ENCODE data around the gene ENOPH1.
"Not testable (repeated sequence)": the region's sequence is repeated elsewhere in the genome, so short reads cannot be mapped to it uniquely, and the experiment has no call there.

ENOPH1 gene

GRCh38 chr4:82428969-82429727 lies 1.2 kb upstream of the ENOPH1 start:
- no peak for FAIRE-seq

GRCh38 chr4:82429728-82430192 lies 630 bp upstream of the ENOPH1 start:
- FAIRE-seq, result no peak

DNA sequence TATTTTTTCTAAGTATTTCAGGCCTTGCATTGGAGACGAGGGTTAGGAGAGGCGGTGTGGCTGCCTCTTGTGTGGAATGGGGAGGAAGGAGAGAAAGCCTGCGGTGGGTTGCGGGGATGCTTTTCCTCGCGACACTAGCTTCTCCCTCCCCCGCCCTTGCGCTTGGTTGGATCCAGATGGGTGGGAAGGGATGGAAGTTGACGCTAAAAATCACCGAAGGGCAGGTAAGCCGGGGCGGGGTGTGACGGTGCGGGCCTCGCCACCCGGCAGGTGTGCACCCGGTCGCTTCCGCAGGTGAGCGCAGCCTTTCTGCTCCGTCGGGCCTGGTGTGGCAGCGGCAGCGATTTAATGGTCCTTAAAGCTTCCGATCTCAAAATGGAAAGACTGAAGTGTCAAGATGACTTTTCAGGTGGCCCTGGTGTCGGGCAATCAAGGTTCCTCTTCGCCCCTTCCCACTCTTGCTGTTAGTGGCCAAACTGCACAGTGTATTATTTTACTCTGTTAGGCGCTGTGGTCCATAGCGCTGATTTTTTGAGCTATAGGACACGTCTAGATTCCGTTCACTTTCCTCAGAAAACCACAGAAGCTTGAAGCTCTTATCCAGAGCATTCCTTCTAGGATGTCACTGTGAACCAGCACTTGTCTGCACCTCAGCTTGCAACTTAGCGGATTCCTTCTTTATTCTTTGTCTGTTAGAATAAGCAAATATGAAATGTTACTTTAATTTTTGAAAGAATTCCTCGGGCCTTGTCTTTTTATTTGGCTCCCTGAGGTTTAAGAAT lies 765 bp downstream of the ENOPH1 start:
- FAIRE-seq, result no peak

- no peak for FAIRE-seq
Observed at GRCh38 chr4:82431831-82432230, 1.4 kb downstream of the ENOPH1 start.

- no peak for FAIRE-seq
Observed at GRCh38 chr4:82432596-82432995, 2.2 kb downstream of the ENOPH1 start.

DNA sequence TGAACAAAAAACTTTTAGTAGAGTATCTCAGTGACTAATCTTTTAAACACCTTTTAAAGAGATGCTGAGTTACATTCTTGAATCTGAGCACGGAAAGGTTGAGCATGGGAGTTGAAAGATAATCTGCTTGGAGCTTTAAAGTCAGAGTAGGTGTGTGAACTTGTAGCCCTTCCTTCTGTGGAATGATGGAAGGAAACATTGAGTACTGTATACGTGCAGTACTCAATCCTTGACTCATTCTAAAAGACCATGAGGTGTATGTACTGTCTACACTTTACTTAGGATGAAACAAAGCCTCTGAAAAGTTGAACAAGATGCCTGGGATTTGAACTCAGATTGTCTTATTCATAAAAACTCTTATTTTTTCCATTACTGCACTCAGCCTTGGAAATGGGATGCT lies 3.4 kb downstream of the ENOPH1 start:
- no peak for FAIRE-seq

DNA sequence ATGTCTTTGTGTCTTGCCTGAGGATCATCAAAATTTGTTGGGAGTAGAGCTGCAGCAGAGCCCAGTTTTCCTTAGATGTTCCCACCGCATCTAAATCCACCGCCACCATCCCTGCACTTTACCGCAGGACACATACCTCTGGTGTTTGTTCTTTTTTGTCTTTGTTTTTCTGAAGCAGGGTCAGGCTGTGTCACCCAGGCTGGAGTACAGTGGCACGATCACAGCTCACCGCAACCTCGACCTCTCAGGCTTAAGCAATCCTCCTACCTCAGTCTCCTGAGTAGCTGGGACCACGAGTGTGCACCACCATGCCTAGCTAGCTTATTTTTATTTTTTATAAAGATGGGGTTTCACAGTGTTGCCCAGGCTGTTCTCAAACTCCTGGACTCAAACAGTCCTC lies 4.6 kb downstream of the ENOPH1 start:
- no peak for FAIRE-seq

DNA sequence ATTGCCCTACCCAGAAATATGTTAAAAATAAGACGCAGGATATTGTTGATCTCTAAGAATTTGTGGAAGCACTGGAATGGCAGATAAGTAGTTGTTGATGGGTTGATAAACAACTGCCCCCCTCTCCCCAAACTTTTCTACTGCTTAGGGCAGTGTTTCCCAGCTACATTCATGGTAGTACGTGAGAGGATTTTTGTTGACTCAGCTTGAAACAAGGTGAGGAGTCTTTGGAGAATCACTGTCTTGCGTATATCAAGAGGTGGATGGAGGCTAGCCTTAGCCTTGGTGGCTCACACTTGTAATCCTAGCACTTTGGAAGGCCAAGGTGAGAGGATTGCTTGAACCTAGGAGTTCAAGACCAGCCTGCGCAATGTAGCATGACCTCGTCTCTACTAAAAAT lies 5.7 kb downstream of the ENOPH1 start:
- no peak for FAIRE-seq

GRCh38 chr4:82436780-82437179 lies 6.4 kb downstream of the ENOPH1 start:
- no peak for FAIRE-seq

GRCh38 chr4:82437285-82438005 lies 7.1 kb downstream of the ENOPH1 start:
- no peak for FAIRE-seq

DNA sequence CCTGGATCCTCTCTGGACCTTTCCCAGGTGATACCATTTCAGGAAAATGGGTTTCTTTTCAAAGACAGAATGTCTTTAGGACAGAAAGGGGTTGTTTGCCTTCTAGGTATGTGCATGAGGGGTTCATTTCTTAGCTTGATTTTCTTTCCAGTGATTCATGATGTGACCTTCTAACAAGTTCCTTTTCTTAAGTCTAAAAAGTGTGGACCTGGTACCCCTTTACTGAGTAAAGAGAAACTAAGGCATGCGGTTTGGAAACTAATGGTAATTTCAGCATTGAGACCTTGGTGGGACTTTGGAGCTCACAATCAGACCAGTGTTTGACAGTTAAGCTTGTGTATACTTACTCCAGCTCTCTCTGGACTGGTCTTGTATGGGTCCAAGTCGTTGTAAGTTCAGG lies 8.7 kb downstream of the ENOPH1 start:
- FAIRE-seq, result no peak

DNA sequence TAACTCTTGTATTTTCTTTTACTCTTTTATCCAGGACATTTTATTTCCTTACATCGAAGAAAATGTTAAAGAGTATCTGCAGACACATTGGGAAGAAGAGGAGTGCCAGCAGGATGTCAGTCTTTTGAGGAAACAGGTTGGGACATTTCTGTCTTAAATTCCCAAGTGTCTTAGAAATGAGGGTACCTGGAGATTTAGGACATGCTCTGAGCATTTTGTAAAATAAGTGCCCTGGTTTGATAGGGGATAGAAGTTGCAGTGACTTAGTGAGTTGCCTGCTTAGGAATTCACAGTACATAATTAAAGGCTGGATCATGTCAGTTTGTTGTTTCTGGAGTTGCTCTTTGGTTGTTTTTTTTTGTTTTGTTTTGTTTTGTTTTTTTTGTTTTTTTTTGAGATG lies 17.5 kb downstream of the ENOPH1 start:
- FAIRE-seq, result no peak

- no peak for FAIRE-seq
Observed at GRCh38 chr4:82450966-82451755, 20.8 kb downstream of the ENOPH1 start.

DNA sequence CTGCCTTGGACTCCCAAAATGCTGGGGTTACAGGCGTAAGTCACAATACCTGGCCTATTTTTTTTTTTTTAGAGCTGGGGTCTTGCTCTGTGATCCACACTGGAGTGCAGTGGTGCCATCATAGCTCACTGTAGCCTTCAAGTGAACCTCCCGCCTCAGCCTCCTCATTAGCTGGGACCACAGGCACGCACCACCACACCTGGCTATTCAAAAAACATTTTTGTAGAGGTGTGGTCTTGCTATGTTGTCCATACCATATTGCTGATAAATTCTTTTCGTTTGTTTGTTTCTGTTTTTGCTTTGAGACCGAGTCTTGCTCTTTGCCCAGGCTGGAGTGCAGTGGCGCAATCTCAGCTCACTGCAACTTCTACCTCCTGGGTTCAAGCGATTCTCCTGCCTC lies 21.6 kb downstream of the ENOPH1 start:
- FAIRE-seq, result no peak

DNA sequence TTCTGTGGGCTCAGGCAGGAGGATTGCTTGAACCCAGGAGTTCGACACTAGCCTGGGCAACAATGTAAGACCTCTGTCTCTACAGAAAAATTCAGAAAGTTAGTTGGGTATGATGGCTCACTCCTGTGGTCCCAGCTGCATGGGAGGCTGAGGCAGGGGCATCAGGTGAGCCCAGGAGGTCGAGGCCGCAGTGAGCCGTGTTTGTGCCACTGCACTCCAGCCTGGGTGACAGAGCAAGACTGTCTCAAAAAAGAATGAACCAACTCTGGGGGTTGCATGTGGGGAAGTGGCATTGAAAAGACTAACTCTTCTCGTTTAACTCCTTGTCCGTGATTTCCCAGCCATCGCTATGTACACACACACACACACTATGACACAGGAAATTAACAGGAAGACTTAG lies 26.9 kb downstream of the ENOPH1 start:
- no peak for FAIRE-seq

DNA sequence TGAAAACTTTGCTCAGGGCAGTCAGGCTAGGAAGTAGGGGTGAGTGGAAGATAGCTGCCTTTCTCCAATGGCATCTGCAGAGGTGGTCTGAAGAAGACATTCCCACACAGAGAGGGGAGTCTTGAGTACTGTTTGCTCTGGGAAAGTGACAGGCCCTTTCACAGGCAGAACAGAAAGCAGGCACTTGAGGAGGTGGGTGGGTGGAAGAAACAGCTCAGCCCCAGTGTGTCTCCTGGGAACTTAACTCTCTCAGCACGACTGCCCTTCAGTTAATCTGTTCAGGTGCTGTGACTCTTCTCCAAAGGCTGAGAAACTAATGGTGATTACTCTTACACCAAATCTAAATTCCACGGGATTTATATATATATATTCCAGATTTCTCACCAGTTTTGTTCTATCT lies 28.3 kb downstream of the ENOPH1 start:
- no peak for FAIRE-seq

GRCh38 chr4:82461710-82462109 lies 31.3 kb downstream of the ENOPH1 start:
- no peak for FAIRE-seq

- no peak for FAIRE-seq
Observed at GRCh38 chr4:82462415-82462831, 32.0 kb downstream of the ENOPH1 start.

- FAIRE-seq, result no peak
Observed at GRCh38 chr4:82463221-82463620, 32.8 kb downstream of the ENOPH1 start.

- FAIRE-seq, result no peak
Observed at GRCh38 chr4:82467471-82467870, 37.1 kb downstream of the ENOPH1 start.

DNA sequence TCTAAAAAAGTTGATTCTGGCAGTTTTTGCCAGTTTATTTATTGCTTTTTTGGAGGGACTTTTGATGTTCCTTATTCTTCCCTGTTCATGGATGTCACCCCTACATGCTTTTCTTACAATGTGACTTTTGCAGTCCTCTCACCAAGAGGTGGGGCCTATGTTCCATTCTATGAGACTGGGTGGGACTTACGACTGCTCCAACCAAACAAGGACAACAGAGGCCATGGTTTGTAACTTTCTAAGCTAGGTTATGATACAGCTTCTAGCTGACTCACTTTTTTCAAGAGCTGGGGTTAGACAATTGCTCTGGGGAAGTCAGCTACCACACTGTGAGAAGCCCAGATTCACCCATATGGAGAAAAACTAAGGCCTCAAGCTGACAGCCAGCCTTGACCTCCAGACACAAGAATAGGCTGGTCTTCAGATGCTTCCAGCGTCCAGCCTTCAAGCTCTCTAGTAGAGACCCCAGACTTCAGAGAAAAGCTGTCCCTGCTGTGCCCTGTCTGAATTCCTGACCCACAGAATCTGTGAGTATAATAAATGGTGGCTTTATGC lies 39.5 kb downstream of the ENOPH1 start:
- no peak for FAIRE-seq

- not testable (repeated sequence) for FAIRE-seq
Observed at GRCh38 chr4:82473080-82473479, 42.7 kb downstream of the ENOPH1 start.
